Suprapubic skin (tissue), 4 donors: ENCODE results near the gene ANKUB1.

ENCODE experiments used
- EP300 ChIP-seq: sonication (generic); formaldehyde crosslinking; IDR thresholded peaks from one replicate; pipeline ENCODE4 v1.6.1; 2017; ENCODE audit warnings: antibody characterized with exemption
- POLR2A ChIP-seq, 2 donors: fragments of 450-650 bp; IDR thresholded peaks; one replicate each; pipeline ENCODE4 v1.6.1; 2017; ENCODE audit warnings: antibody characterized with exemption in 2 of 2, mild to moderate bottlenecking in 2 of 2, moderate library complexity in 2 of 2
- POLR2AphosphoS5 ChIP-seq, 3 donors: sonication (generic); formaldehyde crosslinking; IDR thresholded peaks; one replicate each; pipeline ENCODE4 v1.6.1; 2017; ENCODE audit warnings: antibody characterized with exemption in 3 of 3
- TF ChIP-seq, protein P1 (sequence below), 2 donors: fragments of 200-600 bp in 1 of 2; fragments of 450-650 bp in 1 of 2; sonication (generic) in 1 of 2; IDR thresholded peaks; one replicate each; pipeline ENCODE4 v1.5.1; 2016 to 2019; ENCODE audit warnings: antibody characterized with exemption in 2 of 2, mild to moderate bottlenecking in 1 of 2, moderate library complexity in 1 of 2

DNA sequence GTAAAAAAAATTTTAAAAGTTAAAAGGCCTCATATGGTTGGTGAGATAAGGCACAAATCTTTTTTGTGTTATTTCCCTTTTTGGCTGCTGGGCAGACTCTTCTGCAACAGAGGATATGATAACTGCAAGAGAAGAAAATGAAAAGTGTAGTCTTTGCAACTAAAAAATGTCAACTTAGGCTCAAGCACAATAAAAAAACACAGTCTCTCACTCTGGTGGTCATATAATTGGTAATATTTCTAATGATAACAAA lies 55.5 kb downstream of the ANKUB1 start:
- TF ChIP-seq, protein P1, sequence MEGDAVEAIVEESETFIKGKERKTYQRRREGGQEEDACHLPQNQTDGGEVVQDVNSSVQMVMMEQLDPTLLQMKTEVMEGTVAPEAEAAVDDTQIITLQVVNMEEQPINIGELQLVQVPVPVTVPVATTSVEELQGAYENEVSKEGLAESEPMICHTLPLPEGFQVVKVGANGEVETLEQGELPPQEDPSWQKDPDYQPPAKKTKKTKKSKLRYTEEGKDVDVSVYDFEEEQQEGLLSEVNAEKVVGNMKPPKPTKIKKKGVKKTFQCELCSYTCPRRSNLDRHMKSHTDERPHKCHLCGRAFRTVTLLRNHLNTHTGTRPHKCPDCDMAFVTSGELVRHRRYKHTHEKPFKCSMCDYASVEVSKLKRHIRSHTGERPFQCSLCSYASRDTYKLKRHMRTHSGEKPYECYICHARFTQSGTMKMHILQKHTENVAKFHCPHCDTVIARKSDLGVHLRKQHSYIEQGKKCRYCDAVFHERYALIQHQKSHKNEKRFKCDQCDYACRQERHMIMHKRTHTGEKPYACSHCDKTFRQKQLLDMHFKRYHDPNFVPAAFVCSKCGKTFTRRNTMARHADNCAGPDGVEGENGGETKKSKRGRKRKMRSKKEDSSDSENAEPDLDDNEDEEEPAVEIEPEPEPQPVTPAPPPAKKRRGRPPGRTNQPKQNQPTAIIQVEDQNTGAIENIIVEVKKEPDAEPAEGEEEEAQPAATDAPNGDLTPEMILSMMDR (IDR thresholded peaks at IDR 0.05): no peak
- no peak for TF ChIP-seq POLR2A (IDR thresholded peaks at IDR 0.05)
- TF ChIP-seq EP300: no peak
- TF ChIP-seq POLR2AphosphoS5 (IDR thresholded peaks at IDR 0.05): no peak
